ENCODE results near the gene MESP1.

MESP1 gene

GRCh38 chr15:89743594-89743993 lies 7.5 kb downstream of the MESP1 start:
- no peak for TF ChIP-seq CTCF (IDR thresholded peaks at IDR 0.05)

- no peak for TF ChIP-seq CTCF (IDR thresholded peaks at IDR 0.05)
Observed at GRCh38 chr15:89743011-89743410, 8.0 kb downstream of the MESP1 start.

- TF ChIP-seq CTCF (IDR thresholded peaks at IDR 0.05) = peak; percentile 84
Observed at GRCh38 chr15:89740137-89740536, 10.9 kb downstream of the MESP1 start.

- TF ChIP-seq CTCF (IDR thresholded peaks at IDR 0.05) = no peak
Observed at GRCh38 chr15:89735773-89736172, 15.3 kb downstream of the MESP1 start.

GRCh38 chr15:89732451-89733172 lies 18.4 kb downstream of the MESP1 start:
- TF ChIP-seq CTCF (IDR thresholded peaks at IDR 0.05) = no peak

- no peak for TF ChIP-seq CTCF (IDR thresholded peaks at IDR 0.05)
Observed at GRCh38 chr15:89731275-89731674, 19.8 kb downstream of the MESP1 start.

- TF ChIP-seq CTCF (IDR thresholded peaks at IDR 0.05) = no peak
Observed at GRCh38 chr15:89728254-89728653, 22.8 kb downstream of the MESP1 start.

- no peak for TF ChIP-seq CTCF (IDR thresholded peaks at IDR 0.05)
Observed at GRCh38 chr15:89725064-89725463, 26.0 kb downstream of the MESP1 start.

All from LNCAP (cell line).